C1 segment of cervical spinal cord (tissue), 14 donors: ENCODE data around the gene TAS1R2.

ENCODE experiments used
- DNase-seq, 14 donors: peaks; one replicate each; lab custom pipeline; 2025; lab: John Stamatoyannopoulos, UW

The TAS1R2 gene

DNA sequence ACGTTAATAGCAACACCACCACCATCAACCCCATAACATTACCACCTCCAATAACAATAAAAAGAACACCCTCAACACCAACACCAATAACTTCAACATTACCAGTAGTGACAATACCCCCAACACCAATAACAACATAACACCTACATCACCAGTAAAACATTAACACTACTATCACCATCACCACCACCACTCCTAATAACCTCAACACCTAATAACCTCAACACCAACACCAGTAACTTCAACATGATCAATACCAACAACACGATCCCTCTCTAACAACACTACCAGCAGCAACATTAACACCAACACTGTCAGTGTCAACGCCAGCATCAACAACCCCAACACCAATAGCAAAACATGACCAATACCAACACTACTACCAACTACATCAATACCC, 57.2 kb downstream of the TAS1R2 start:
- DNase-seq: no peak

DNA sequence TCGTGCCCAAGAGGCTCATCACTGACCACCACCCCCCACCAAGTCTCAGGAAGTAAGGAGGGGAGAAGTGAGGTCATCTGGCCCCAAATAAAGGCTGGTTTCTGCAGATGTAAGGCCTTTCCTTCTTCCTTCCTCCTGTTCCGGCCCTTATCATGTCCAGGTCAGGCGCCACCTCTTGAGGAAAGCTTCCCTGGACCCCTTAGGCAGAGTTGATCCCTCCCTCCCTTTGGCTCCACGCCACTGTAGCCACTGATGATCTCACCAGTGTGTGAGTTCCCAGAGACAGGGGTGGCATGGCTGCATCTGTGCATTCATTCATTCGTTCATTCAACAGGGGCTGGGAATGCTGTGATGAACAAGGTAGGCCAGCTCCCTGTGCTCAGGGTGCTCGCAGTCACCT, 59.2 kb downstream of the TAS1R2 start:
- DNase-seq: no peak

DNA sequence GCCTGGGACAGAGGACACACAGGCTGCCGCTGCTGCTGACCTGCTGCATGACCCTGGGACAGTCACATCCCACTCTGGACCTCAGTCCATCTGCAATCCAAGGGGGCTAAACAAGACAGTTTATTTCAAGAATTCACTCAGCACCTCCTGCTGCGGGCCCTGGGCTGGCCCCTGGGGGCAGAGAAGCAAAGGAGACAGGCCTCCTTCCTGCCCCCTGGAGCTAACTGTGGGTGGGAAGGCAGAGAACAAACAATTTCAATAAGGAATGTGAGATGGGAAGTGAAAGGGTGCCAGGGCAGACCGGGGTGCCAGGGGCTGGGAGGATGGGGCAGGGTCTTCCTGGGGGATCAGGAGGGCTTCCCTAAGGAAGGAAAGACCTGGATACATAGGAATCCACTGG, 60.0 kb downstream of the TAS1R2 start:
- no peak for DNase-seq

DNA sequence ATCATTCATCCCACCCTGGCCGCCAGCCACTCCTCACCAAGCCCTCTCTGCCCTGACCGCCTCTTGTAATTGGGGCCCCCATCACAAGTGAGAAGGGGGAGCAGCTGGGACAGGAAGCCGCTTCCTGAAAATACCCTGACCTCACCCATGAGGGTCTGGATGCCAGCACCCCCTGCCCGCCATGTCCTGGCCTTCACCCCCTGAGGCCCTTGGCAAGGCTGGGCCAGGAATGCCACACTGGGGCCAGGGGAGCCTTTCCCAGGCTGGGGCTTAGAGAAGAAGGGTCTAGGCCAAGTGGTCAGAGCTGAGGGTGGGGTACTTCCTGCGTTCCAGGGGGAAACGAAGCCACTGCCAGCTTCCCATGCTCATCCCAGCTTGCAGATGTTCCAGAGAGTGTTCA, 60.5 kb downstream of the TAS1R2 start:
- DNase-seq: no peak

DNA sequence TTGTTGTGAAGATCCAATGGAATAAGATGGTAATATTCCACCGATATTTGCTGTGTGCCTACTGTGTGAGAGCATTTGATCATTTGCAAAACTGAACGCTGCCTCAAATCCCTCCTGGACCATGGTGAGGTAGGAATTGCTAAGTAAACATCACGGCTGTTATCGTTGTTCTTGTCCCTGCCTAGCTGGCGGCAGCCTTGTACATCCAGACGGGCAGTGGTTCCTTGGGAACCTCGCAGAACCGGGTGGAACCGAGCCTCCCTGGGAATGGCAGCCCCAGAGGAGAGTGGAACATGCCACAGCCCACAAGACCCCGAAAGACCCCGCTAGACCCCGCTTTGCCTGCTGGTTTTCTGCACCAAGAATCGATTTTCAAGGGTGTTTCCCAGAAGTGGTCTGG, 60.9 kb downstream of the TAS1R2 start:
- no peak for DNase-seq

DNA sequence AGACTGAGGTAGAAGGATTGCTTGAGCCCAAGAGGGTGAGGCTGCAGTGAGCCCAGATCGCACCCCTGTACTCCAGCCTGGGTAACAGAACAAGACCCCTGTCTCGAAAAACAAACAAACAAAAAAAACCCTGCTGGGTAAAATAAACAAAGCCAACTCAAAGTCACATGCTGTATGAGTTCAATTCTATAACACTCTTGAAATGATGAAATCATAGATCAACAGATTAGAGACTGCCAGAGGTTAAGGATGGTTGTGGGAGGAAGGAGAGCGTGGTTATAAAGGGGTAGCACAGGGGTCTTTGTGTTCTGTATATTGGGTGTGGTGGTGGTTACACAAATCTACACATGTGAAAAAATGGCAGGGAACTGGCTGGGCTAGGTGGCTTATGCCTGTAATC, 62.5 kb downstream of the TAS1R2 start:
- no peak for DNase-seq

DNA sequence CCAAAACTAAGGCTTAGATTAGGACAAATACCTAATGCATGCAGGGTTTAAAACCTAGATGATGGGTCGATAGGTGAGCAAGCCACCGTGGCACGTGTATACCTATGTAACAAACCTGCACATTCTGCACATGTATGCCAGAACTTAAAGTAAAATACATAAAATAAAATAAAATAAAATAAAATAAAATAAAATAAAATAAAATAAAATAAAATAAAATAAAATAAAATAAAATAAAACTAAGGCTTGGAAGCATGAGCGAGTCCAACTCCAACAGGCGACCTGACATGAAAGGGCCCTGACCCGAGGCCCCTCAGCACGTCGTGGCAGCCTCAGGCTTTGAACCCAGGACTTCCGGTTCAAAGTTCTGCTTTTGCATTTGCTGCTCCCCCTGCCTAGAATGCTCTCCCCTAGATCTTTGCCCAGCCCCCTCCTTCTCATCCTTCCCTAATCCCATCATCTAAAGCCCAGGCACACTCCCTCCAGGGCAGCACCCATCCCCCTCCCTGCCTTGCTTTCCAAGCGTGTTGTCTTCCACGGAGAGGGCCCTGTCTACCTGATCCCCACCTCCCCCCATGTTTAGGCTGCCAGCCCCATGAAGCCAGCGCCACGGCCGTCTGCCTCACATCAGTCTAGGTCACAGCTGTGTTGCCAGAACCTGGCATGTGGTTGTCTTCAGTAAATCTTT, 64.3 kb downstream of the TAS1R2 start:
- DNase-seq: no peak

DNA sequence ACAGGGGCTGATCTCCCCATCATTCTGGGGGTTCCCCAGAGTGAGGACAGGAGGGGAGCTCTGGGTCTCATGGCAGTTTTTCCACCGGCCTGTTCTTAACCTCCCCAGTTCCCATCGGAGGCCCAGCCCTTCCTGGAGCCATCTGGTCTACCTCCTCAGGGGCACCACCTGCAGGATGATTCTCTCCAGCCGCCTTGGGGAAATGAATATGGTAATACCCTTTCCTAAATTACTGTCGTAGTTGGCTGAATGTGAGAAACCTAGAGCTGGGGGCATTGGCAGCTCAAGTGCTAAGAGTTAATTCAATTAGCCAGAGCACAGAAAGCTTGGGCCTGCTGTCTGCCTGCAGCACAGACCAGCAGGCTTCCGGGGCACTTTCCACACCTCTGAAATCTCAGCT, 64.9 kb downstream of the TAS1R2 start:
- no peak for DNase-seq

DNA sequence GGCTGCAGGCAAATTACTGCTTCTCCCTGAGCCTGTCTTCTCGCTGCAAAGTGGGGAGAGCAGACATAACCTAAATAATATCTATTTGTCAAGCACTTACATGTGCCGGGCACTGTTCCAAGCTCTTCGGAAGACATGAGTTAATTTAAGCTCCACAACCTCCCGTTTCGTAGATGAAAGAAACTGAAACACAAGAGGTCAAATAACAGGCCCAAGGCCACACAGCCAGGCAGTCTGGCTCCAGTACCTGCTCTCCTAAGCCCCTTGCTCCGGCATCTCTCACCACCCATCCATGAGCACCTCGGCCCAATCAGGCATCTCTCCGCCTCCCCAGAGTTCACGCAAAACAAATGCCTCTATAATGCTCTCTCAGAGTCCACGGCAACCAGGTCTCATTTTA, 65.4 kb downstream of the TAS1R2 start:
- DNase-seq: no peak

DNA sequence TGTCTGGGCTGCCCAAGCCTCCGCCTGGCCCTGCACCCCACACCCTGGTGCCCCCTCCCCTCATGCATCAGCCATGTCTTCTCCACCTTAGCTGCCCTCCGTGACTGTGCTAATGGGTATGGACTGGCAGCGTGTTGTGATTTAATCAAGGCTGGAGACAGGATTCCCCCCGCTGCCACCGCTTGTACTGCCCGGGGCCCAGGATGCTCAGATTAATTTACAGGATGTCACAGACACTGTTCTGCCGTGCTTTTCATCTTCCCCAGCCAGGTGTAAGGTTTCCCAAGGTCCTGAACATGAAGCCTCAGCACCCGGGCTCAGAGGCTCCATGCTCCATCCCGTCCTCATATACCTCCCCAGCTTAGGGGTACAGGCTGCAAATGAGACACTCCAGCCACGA, 66.3 kb downstream of the TAS1R2 start:
- no peak for DNase-seq

DNA sequence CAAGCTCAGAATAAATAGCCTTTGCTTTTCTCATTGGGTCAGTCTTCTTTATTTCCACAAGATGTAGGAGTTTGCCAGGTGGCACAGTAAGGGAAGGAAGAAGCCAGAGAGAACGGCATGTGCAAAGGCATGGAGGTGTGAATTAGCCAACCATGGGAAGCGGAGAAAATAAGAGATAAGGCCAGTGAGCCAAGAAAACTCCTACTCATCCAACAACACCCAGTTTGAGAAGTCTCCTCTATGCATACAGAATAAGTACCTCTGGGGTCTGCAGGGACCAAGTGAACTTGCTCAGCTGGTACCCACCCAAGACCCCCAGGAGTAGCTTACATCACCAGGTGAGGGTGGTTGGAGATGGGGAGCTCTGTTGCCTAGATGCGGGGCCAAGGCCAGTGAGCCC, 66.7 kb downstream of the TAS1R2 start:
- no peak for DNase-seq
